ENCODE measurements around the gene TEKTIP1. TPM values are rescaled to one million over a fixed set of nuclear protein-coding genes. Genes with fewer than 3 reads are reported as not detected.

The TEKTIP1 gene
- total and polyA plus RNA-seq, 10 of the 15 experiments (the other 5 are each of a cell fraction or from before 2014, with no cell fraction given) = 0.18 to 2.6 (median 0.60) TPM; not detected in 5

DNA sequence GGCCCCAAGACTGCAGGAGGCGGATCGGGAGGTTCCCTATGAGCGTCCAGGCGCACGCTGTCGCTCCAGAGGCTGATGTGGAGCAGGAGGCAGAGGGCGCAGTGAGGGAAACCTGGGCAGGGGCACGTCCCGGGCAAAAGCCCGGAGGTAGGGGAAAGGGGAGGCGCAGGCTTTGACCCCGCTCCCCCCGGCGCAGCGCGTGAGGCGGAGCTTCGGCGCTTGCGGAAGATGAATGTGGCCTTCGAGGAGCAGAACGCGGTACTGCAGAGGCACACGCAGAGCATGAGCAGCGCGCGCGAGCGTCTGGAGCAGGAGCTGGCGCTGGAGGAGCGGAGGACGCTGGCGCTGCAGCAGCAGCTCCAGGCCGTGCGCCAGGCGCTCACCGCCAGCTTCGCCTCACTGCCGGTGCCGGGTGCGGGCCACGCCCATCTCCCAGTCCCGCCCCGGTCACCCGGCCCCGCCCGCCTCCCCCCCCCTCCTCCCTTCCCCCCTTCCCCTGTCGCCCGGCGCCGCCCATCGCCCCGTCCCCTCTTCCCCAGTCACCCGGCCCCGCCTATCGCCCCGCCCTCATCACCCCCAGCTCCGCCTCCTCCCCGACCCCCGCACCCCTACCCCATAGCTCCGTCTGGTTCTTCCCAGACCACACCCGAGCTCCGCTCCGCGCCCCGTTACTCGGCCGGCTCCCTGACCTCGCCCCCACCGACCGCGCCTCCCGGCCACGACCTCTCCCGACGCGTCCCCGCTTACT, 37.9 kb downstream of the TEKTIP1 start:
- CTCF ChIA-PET = no interaction called here
- no peak for ATAC-seq
- no peaks in the 10 kb centered on the region for H3K9me3 ChIP-seq (replicated peaks; ENCODE audit: control insufficient read depth, insufficient read depth, low read length)
- FAIRE-seq = no peak
- intact Hi-C loops (cut with micrococcal nuclease; ENCODE audit: unreplicated experiment) = no loop called here
- no peak overlapping the region for H3K4me2 ChIP-seq (ENCODE audit: control insufficient read depth, insufficient read depth)
- WGBS (ENCODE audit: insufficient coverage, insufficient replicate concordance, low lambda C conversion rate, missing lambda C conversion rate) = over 99% methylated on average over 25 of the region's 78 CpGs
- in situ Hi-C loops (cut with MboI) = no loop called here
- H3K79me2 ChIP-seq (ENCODE audit: control insufficient read depth, insufficient read depth, low read length) = peaks cover 3% of the 10 kb centered on the region
- BruUV-seq (replicated peaks) = no TSS peak
- POLR2A ChIA-PET = no interaction called here
- TF ChIP-seq POLR2A (IDR thresholded peaks at IDR 0.05; ENCODE audit: low read depth, low read length) = peak; percentile 26; the same call in 1 of the 2 replicates
- no peak for TF ChIP-seq EED (IDR thresholded peaks at IDR 0.05; ENCODE audit: low read depth)
- TF ChIP-seq, protein P1, sequence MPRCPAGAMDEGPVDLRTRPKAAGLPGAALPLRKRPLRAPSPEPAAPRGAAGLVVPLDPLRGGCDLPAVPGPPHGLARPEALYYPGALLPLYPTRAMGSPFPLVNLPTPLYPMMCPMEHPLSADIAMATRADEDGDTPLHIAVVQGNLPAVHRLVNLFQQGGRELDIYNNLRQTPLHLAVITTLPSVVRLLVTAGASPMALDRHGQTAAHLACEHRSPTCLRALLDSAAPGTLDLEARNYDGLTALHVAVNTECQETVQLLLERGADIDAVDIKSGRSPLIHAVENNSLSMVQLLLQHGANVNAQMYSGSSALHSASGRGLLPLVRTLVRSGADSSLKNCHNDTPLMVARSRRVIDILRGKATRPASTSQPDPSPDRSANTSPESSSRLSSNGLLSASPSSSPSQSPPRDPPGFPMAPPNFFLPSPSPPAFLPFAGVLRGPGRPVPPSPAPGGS (IDR thresholded peaks at IDR 0.05; ENCODE audit: borderline replicate concordance, insufficient read depth, low read depth, low read length, poor library complexity, severe bottlenecking) = peak; percentile 12
- peaks cover 3% of the 10 kb centered on the region for H3K4me1 ChIP-seq (ENCODE audit: control insufficient read depth, insufficient read depth, low read length)
- no peak overlapping the region for H3K9ac ChIP-seq (ENCODE audit: control insufficient read depth, insufficient read depth, low read length)
- H3K27ac ChIP-seq (ENCODE audit: control insufficient read depth, insufficient read depth) = no peak overlapping the region
- no peaks in the 10 kb centered on the region; a peak in 2 of 4 replicates for H3K36me3 ChIP-seq (ENCODE audit: control insufficient read depth in 2 of 2, insufficient read depth in 2 of 2, low read length in 1 of 2)
- H4K20me1 ChIP-seq (ENCODE audit: control insufficient read depth, insufficient read depth) = no peaks in the 10 kb centered on the region
- no peaks in the 10 kb centered on the region for H3K27me3 ChIP-seq (replicated peaks in 1 of 2; ENCODE audit: control insufficient read depth in 2 of 2, insufficient read depth in 2 of 2, low read length in 1 of 2)
- no peak overlapping the region for H2AFZ ChIP-seq (ENCODE audit: control insufficient read depth, low read depth, low read length)
- RAD21 ChIA-PET (ENCODE audit: unreplicated experiment) = no interaction called here
- H3K4me3 ChIP-seq = no peak overlapping the region
- no peak for DNase-seq (ENCODE audit: low read depth, low spot score)
- SMC1A ChIA-PET (ENCODE audit: uncharacterized antibody, unreplicated experiment) = no interaction called here

DNA sequence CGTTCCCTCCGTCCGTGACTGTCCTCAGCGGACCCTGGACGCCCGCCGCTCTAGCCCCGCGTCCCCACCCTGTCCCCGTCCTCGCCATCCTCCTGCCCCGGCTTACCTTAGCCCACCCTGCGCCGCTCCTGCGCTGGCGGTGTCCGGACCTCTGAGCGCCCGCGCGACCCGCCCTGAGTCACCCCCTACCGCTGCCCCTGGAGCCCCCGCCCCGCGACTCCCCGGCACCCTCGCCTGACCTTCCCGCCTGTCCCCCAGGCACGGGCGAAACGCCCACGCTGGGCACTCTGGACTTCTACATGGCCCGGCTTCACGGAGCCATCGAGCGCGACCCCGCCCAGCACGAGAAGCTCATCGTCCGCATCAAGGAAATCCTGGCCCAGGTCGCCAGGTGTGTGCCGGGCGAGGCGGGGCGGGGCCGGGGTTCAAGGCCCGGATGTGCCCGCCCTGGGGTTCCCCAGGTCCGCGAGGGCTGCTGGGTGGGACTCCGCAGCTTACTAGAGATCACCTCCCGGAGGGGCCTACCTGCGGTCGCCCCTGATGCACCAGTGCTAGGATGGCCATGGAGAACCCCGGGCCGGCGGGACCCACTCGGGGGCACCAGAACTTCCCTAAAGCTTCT, 38.9 kb downstream of the TEKTIP1 start:
- ChIA-PET RAD21 (ENCODE audit: unreplicated experiment) (no interaction called here), SMC1A (ENCODE audit: uncharacterized antibody, unreplicated experiment) (no interaction called here), POLR2A (no interaction called here), CTCF (no interaction called here)
- in situ Hi-C loops (cut with MboI) (no loop called here), intact Hi-C loops (cut with micrococcal nuclease; ENCODE audit: unreplicated experiment) (no loop called here)
- no peak overlapping the region for H3K9ac ChIP-seq (ENCODE audit: control insufficient read depth, insufficient read depth, low read length)
- H2AFZ ChIP-seq (ENCODE audit: control insufficient read depth, low read depth, low read length) = no peak overlapping the region
- H3K27ac ChIP-seq (ENCODE audit: control insufficient read depth, insufficient read depth) = no peak overlapping the region
- H3K79me2 ChIP-seq (ENCODE audit: control insufficient read depth, insufficient read depth, low read length) = peaks cover 3% of the 10 kb centered on the region
- H4K20me1 ChIP-seq (ENCODE audit: control insufficient read depth, insufficient read depth) = no peaks in the 10 kb centered on the region
- H3K27me3 ChIP-seq (replicated peaks in 1 of 2; ENCODE audit: control insufficient read depth in 2 of 2, insufficient read depth in 2 of 2, low read length in 1 of 2) = no peaks in the 10 kb centered on the region
- FAIRE-seq (no peak), DNase-seq (ENCODE audit: low read depth, low spot score) (no peak), ATAC-seq (no peak)
- no peaks in the 10 kb centered on the region for H3K4me1 ChIP-seq (ENCODE audit: control insufficient read depth, insufficient read depth, low read length)
- H3K36me3 ChIP-seq (ENCODE audit: control insufficient read depth in 2 of 2, insufficient read depth in 2 of 2, low read length in 1 of 2) = no peaks in the 10 kb centered on the region; a peak in 2 of 4 replicates
- BruUV-seq (replicated peaks) = no TSS peak
- H3K4me2 ChIP-seq (ENCODE audit: control insufficient read depth, insufficient read depth) = no peak overlapping the region
- no peaks in the 10 kb centered on the region for H3K9me3 ChIP-seq (replicated peaks; ENCODE audit: control insufficient read depth, insufficient read depth, low read length)
- no peak for TF ChIP-seq POLR2AphosphoS2 (IDR thresholded peaks at IDR 0.05; ENCODE audit: low read depth, low read length)
- TF ChIP-seq CBX3 (IDR thresholded peaks at IDR 0.05; ENCODE audit: borderline replicate concordance, low read depth) = no peak
- TF ChIP-seq STAT3 (IDR thresholded peaks at IDR 0.05; ENCODE audit: low read depth, low read length) = no peak
- no peak for TF ChIP-seq SREBF1 (IDR thresholded peaks at IDR 0.05; ENCODE audit: low read length)
- TF ChIP-seq YBX1 (IDR thresholded peaks at IDR 0.05) = no peak
- TF ChIP-seq MTA3 (IDR thresholded peaks at IDR 0.05; ENCODE audit: borderline replicate concordance, low read length) = no peak
- no peak for TF ChIP-seq PAX8 (IDR thresholded peaks at IDR 0.05)
- TF ChIP-seq POLR2A (IDR thresholded peaks at IDR 0.05; ENCODE audit: low read depth, low read length) = no peak
- no peak for TF ChIP-seq NFYB (IDR thresholded peaks at IDR 0.05; ENCODE audit: insufficient read depth, low read depth, low read length)
- TF ChIP-seq MEF2A (IDR thresholded peaks at IDR 0.05; ENCODE audit: insufficient read depth, low read depth, low read length) = no peak
- WGBS (ENCODE audit: insufficient coverage, insufficient replicate concordance, low lambda C conversion rate, missing lambda C conversion rate) = 93% methylated on average over 19 of the region's 60 CpGs
- H3K4me3 ChIP-seq = no peak overlapping the region
